NCI-H226 (cell line): ENCODE results near the gene ZMYM5.
"Not testable (repeated sequence)": the region's sequence is repeated elsewhere in the genome, so short reads cannot be mapped to it uniquely, and the experiment has no call there.

Experiments
- DNase-seq: peaks from one replicate; pipeline ENCODE4 v3.0.0-alpha.2; 2015

ZMYM5 gene

GRCh38 chr13:19818223-19818842, 45.1 kb downstream of the ZMYM5 start:
- no peak for DNase-seq

- DNase-seq: no peak
These were observed 45.8 kb downstream of the ZMYM5 start for GRCh38 chr13:19817510-19818158.

- DNase-seq: no peak
These were observed 46.3 kb downstream of the ZMYM5 start for GRCh38 chr13:19817106-19817505.

- DNase-seq: not testable (repeated sequence)
These were observed 47.6 kb downstream of the ZMYM5 start for GRCh38 chr13:19815842-19816241.

GRCh38 chr13:19810996-19811881, 52.2 kb downstream of the ZMYM5 start:
- DNase-seq: no peak

GRCh38 chr13:19810151-19810550, 53.3 kb downstream of the ZMYM5 start:
- DNase-seq: no peak

- DNase-seq: no peak
These were observed 57.7 kb downstream of the ZMYM5 start for GRCh38 chr13:19805765-19806164.

GRCh38 chr13:19795956-19796355, 67.5 kb downstream of the ZMYM5 start:
- no peak for DNase-seq

GRCh38 chr13:19794631-19795030, 68.8 kb downstream of the ZMYM5 start:
- no peak for DNase-seq

- DNase-seq: no peak
These were observed 71.4 kb downstream of the ZMYM5 start for GRCh38 chr13:19791953-19792537.

GRCh38 chr13:19782727-19783682, 80.4 kb downstream of the ZMYM5 start, which contains the start of gene PSPC1:
Gene PSPC1 (minus strand): TSS chr13:19782945. CDS start chr13:19782757, 188 bp downstream.
- peak; percentile 69 for DNase-seq

GRCh38 chr13:19782049-19782726, 81.3 kb downstream of the ZMYM5 start:
- DNase-seq: peak; percentile 4

GRCh38 chr13:19781526-19781925, 81.9 kb downstream of the ZMYM5 start:
- no peak for DNase-seq

- DNase-seq: not testable (repeated sequence)
These were observed 82.6 kb downstream of the ZMYM5 start for GRCh38 chr13:19780753-19781418.
